ENCODE measurements around the gene PSAP. TPM values are rescaled to one million over a fixed set of nuclear protein-coding genes. Genes with fewer than 3 reads are reported as not detected.

PSAP gene
- polyA plus RNA-seq, 1 donor, result 540 TPM

DNA sequence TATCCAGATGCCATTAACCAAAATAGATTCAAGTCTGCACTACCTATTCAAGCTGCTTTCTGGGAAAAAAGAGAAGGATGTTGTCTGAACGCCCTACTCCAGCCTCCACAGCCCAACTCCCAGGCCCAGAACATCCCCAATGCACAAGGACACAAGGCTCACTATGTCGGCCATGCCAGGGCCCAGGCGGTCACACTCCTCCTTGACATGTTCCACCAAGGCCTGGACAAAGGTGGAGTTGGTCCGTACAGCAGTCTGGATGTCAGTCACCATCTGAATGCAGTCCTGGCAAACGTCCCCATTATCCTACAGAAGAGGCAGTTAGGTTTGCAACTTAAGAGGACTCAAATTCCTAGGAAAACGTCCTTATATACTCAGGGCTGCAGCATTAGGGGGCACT lies 23.2 kb downstream of the PSAP start:
- no peaks in the 10 kb centered on the region for H3K9me3 ChIP-seq (ENCODE audit: control insufficient read depth, low read depth, low read length)
- WGBS (ENCODE audit: insufficient coverage, low lambda C conversion rate), result 80% methylated on average over 1 of the region's 6 CpGs
- H3K36me3 ChIP-seq (ENCODE audit: control insufficient read depth, insufficient read depth, low read length), result peaks cover 93% of the 10 kb centered on the region
- no peak overlapping the region for H3K4me3 ChIP-seq (ENCODE audit: low read length)
- H3K27ac ChIP-seq (ENCODE audit: low read length), result no peak overlapping the region
- no peak for DNase-seq
- no peaks in the 10 kb centered on the region for H3K27me3 ChIP-seq (ENCODE audit: control insufficient read depth, insufficient read depth, low read length)
- no peaks in the 10 kb centered on the region for H3K4me1 ChIP-seq (ENCODE audit: control insufficient read depth, insufficient read depth, low read length)

DNA sequence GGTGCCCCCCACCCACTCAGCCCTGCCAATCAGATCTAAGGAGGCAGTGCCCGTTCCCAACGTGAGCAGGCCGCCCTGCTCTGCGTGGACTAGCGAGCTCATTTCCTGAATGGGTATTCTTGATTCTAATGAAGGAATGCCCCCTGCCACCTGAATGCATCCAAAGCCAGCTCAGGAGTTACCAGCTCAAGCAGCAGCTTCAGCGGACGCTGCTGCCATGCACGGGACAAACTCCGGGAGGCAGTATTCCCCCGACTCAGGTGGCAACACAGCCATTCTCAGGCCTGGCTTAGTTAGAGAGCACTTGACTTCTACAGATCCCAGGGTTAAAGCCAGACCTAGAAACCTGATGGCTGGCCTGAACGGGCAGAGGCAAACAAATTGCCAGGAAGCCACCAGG lies 25.8 kb downstream of the PSAP start:
- H3K36me3 ChIP-seq (ENCODE audit: control insufficient read depth, insufficient read depth, low read length), result peaks cover 95% of the 10 kb centered on the region
- H3K4me1 ChIP-seq (ENCODE audit: control insufficient read depth, insufficient read depth, low read length), result no peaks in the 10 kb centered on the region
- H3K4me3 ChIP-seq (ENCODE audit: low read length), result no peak overlapping the region
- no peaks in the 10 kb centered on the region for H3K9me3 ChIP-seq (ENCODE audit: control insufficient read depth, low read depth, low read length)
- WGBS (ENCODE audit: insufficient coverage, low lambda C conversion rate), result no CpG with 5 or more reads among the region's 11 CpGs
- H3K27ac ChIP-seq (ENCODE audit: low read length), result no peak overlapping the region
- DNase-seq, result no peak
- H3K27me3 ChIP-seq (ENCODE audit: control insufficient read depth, insufficient read depth, low read length), result no peaks in the 10 kb centered on the region

DNA sequence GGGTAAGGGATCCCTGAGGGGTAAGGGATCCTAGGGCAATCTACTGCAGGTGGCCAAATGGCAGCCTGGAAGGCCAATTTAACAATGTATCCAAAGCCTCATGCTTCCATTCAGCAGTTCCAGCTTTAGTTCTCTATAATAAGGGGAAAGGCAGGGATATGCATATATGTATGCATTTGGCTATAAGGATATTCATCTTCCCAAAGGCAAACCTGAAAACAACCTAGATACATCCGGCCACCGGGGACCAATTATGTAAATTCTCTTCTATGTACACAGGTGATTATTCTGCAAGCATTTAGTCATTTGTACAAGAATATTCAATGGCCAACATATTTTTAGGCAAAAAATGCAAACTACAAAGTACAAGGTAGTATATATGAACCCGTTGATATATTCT lies 26.7 kb downstream of the PSAP start:
- peaks cover 95% of the 10 kb centered on the region for H3K36me3 ChIP-seq (ENCODE audit: control insufficient read depth, insufficient read depth, low read length)
- H3K27ac ChIP-seq (ENCODE audit: low read length), result no peak overlapping the region
- no peak overlapping the region for H3K4me3 ChIP-seq (ENCODE audit: low read length)
- no peaks in the 10 kb centered on the region for H3K27me3 ChIP-seq (ENCODE audit: control insufficient read depth, insufficient read depth, low read length)
- H3K9me3 ChIP-seq (ENCODE audit: control insufficient read depth, low read depth, low read length), result no peaks in the 10 kb centered on the region
- 100% methylated on average over 1 of the region's 3 CpGs for WGBS (ENCODE audit: insufficient coverage, low lambda C conversion rate)
- no peak for DNase-seq
- H3K4me1 ChIP-seq (ENCODE audit: control insufficient read depth, insufficient read depth, low read length), result no peaks in the 10 kb centered on the region

DNA sequence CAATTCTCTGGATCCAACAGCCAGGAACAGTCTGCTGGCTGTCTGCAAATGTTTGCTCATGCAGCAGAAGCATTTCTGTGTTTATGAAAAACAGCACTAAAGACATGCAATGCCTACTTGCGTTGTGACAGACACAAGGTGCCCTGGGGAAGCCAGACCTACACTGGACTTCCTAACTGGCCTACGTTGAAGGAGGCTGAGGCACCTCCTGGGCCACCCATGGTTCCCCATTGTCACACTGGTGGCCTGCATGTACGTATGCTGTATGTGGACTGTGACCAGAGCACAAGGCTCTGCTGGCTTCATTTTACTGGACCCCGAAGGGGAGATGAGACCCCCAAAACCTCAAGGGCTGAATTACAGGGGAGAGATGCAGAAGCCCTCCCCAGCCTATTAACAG lies 27.7 kb downstream of the PSAP start:
- Histone ChIP-seq H3K4me3 (ENCODE audit: low read length) (no peak overlapping the region), H3K27me3 (ENCODE audit: control insufficient read depth, insufficient read depth, low read length) (no peaks in the 10 kb centered on the region), H3K4me1 (ENCODE audit: control insufficient read depth, insufficient read depth, low read length) (no peaks in the 10 kb centered on the region), H3K9me3 (ENCODE audit: control insufficient read depth, low read depth, low read length) (no peaks in the 10 kb centered on the region), H3K27ac (ENCODE audit: low read length) (no peak overlapping the region), H3K36me3 (ENCODE audit: control insufficient read depth, insufficient read depth, low read length) (peaks cover 95% of the 10 kb centered on the region)
- WGBS (ENCODE audit: insufficient coverage, low lambda C conversion rate), result no CpG with 5 or more reads among the region's 4 CpGs
- no peak for DNase-seq

DNA sequence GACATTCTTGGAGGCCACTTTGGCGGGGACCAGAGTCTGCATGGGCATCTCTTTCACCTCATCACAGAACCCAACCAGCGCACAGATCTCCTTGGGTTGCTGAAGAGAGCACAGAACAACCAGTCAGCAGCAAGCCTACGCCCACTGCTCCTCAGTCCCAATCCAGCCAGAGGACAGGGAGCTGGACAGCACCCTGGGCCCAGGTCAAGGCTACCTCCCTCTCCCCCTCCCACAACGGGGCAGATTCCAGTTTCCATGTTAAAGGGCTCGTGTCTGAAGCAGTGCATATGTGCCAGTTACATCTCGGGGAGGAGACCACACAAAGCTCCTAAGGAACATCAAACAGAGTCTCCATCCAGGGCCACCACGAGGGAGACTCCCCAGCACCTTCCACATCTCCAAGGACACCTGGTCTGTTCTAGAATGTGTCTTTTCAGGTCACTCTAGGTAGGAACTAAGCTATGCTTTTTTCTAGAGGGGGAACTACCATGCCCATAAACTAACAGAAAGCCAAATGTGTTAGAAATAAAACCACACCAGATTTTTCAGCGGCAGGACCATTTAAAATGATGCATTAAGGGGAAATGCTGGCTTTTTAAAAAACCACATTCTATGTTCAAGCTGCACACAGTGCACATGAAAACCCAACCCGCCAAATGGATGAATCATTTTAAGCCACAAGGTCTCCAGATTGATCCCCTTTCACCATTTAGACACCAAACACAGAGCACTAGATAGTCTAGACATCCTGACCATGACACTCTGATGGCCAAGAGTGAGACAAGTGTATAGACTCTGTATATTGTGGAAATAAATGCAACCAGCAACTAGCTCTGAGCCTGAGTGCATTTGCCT lies 28.9 kb downstream of the PSAP start:
- Histone ChIP-seq H3K4me1 (ENCODE audit: control insufficient read depth, insufficient read depth, low read length) (no peaks in the 10 kb centered on the region), H3K27ac (ENCODE audit: low read length) (no peak overlapping the region), H3K27me3 (ENCODE audit: control insufficient read depth, insufficient read depth, low read length) (no peaks in the 10 kb centered on the region), H3K9me3 (ENCODE audit: control insufficient read depth, low read depth, low read length) (no peaks in the 10 kb centered on the region), H3K36me3 (ENCODE audit: control insufficient read depth, insufficient read depth, low read length) (peaks cover 97% of the 10 kb centered on the region), H3K4me3 (ENCODE audit: low read length) (no peak overlapping the region)
- WGBS (ENCODE audit: insufficient coverage, low lambda C conversion rate), result no CpG with 5 or more reads among the region's 9 CpGs
- DNase-seq, result no peak

DNA sequence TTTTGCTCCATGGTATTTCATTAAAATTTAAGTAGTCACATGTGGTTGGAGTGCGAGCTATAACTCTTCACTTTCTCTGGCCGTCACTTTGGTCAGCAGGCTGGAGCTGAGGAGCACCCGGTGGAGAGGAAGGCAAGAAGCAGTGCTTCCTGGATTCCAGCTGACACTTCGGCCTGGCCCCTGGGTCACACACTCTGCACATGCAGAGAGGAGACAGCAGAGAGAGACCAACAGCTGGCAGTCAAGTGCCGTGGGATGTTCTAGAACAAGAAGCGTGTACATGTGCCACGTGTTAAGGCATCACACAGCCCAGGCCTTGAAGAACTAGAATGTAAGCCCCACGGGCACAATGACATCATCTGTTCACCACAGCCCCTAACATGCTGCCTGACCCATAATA lies 30.1 kb downstream of the PSAP start:
- Histone ChIP-seq H3K27ac (ENCODE audit: low read length) (no peak overlapping the region), H3K9me3 (ENCODE audit: control insufficient read depth, low read depth, low read length) (no peaks in the 10 kb centered on the region), H3K27me3 (ENCODE audit: control insufficient read depth, insufficient read depth, low read length) (no peaks in the 10 kb centered on the region), H3K4me1 (ENCODE audit: control insufficient read depth, insufficient read depth, low read length) (no peaks in the 10 kb centered on the region), H3K4me3 (ENCODE audit: low read length) (no peak overlapping the region), H3K36me3 (ENCODE audit: control insufficient read depth, insufficient read depth, low read length) (peaks cover 98% of the 10 kb centered on the region)
- no peak for DNase-seq
- WGBS (ENCODE audit: insufficient coverage, low lambda C conversion rate), result 100% methylated on average over 1 of the region's 8 CpGs

DNA sequence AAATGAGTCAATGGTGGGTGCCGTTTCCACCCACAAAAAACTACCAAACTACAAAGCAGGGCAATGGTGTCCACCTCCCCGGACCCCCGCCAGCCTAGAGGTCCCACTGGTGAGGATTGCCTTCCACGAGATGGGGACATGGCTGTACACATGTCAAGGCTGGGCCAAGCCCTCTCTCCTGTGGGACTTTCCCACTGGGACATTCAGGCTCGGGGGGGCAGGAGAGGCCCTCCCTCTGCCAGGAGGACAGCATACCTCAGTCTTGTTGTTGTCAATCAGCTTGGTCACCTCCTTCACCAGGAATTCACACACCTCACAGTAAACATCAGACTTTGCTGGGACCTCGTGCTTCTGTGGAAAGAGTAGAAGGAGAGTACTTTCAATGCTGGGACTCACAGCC lies 31.1 kb downstream of the PSAP start:
- no peaks in the 10 kb centered on the region for H3K4me1 ChIP-seq (ENCODE audit: control insufficient read depth, insufficient read depth, low read length)

DNA sequence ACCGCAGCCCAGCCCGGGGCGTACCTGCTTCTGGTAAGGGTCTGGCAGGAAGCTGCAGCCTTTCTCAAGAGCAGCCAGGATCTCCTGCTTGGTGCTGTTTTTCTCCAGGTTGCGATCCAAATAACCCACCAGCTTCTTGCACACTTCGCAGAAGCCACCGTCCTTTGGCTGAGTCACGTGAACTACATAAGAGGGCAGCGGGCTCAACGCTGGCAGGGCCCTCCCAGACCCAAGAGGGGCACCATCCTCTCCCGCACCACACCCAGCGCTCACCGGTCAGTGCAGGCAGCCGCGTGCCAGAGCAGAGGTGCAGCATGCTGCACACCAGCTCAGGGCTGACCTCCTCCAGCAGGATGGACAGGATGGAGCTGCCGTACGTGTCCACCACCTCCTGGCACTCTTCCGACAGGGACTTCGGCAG lies 31.6 kb downstream of the PSAP start:
- Histone ChIP-seq H3K27me3 (ENCODE audit: control insufficient read depth, insufficient read depth, low read length) (no peaks in the 10 kb centered on the region), H3K36me3 (ENCODE audit: control insufficient read depth, insufficient read depth, low read length) (peaks cover 95% of the 10 kb centered on the region), H3K4me3 (ENCODE audit: low read length) (no peak overlapping the region), H3K9me3 (ENCODE audit: control insufficient read depth, low read depth, low read length) (no peaks in the 10 kb centered on the region), H3K27ac (ENCODE audit: low read length) (no peak overlapping the region), H3K4me1 (ENCODE audit: control insufficient read depth, insufficient read depth, low read length) (no peaks in the 10 kb centered on the region)
- WGBS (ENCODE audit: insufficient coverage, low lambda C conversion rate), result no CpG with 5 or more reads among the region's 18 CpGs
- DNase-seq, result no peak

More for the DNA sequence above, 31.1 kb downstream of the PSAP start:
- no CpG with 5 or more reads among the region's 6 CpGs for WGBS (ENCODE audit: insufficient coverage, low lambda C conversion rate)
- Histone ChIP-seq H3K36me3 (ENCODE audit: control insufficient read depth, insufficient read depth, low read length) (peaks cover 96% of the 10 kb centered on the region), H3K4me3 (ENCODE audit: low read length) (no peak overlapping the region), H3K27me3 (ENCODE audit: control insufficient read depth, insufficient read depth, low read length) (no peaks in the 10 kb centered on the region), H3K27ac (ENCODE audit: low read length) (no peak overlapping the region), H3K9me3 (ENCODE audit: control insufficient read depth, low read depth, low read length) (no peaks in the 10 kb centered on the region)
- no peak for DNase-seq

DNA sequence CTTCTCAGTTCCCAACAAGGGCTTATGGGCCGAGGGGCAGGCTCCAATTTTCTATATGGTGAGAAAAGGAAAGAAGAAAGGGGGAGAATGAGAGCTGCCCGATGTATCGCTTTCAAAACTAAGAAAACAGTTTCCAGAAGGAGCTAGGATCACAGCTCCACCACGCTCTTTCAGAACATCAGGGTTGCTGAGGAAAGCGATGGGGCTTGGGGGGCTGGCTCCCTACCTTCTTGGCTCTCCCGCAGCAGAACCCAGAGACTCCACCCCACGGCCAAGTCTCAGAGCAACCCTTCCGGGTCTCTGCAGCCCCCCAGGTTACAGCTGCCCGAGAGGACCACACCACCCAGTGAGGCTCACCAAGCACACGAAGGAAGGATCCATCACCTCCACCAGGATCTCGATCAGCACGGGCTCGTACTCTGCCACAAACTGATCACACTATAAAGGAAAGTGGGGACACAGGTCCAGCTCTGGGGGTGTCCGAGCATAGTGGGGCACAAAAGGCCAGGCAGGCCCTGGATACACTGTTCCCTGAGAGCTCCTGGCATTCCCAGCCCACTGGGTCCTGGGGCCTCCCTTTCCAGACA lies 32.3 kb downstream of the PSAP start:
- Histone ChIP-seq H3K9me3 (ENCODE audit: control insufficient read depth, low read depth, low read length) (no peaks in the 10 kb centered on the region), H3K36me3 (ENCODE audit: control insufficient read depth, insufficient read depth, low read length) (peaks cover 88% of the 10 kb centered on the region), H3K27ac (ENCODE audit: low read length) (no peak overlapping the region), H3K27me3 (ENCODE audit: control insufficient read depth, insufficient read depth, low read length) (no peaks in the 10 kb centered on the region), H3K4me1 (ENCODE audit: control insufficient read depth, insufficient read depth, low read length) (no peaks in the 10 kb centered on the region), H3K4me3 (ENCODE audit: low read length) (no peak overlapping the region)
- DNase-seq, result no peak
- no CpG with 5 or more reads among the region's 14 CpGs for WGBS (ENCODE audit: insufficient coverage, low lambda C conversion rate)

DNA sequence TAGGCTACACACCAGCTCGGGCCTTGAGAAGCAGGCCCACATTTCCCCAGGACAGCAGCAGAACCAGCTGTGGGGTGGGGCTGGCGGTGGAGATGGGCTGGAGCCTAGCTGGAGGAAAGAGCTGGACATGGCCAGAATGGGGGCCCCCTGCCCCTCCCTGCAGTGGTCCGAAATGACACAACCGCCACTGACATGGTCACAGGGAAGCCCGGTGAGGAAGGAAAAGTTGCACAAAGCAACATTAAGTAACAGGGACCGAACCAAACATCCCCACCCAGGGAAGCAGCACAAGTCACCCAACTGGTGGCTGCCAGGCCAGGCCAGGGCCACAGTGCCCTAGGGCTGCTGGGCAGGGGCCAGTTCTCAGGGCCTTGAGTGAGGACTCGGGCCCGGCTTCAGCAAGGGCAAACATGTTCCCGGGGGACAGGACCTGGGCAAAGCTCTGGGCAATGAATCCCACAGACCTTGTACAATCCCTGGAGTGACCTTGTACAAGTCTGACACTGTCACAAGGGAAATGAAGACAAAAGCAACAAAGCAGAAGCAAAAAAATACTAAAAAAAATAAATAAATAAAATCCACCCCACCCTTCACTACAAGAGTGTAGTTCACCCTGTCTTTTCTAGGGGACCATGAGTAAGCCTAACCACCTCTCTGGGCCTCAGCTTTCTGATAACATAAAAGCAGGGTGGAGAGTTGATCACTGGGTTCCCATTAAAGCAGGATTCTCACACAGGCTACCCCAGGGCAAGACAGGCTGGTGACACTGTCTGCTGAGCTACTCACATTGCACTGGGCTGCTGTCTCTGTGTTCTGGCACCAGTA lies 33.0 kb downstream of the PSAP start:
- whole genome bisulfite sequencing (ENCODE audit: insufficient coverage, low lambda C conversion rate), result no CpG with 5 or more reads among the region's 9 CpGs
- no peak overlapping the region for H3K27ac ChIP-seq (ENCODE audit: low read length)
- H3K36me3 ChIP-seq (ENCODE audit: control insufficient read depth, insufficient read depth, low read length), result peaks cover 81% of the 10 kb centered on the region
- no peak for DNase-seq
- H3K9me3 ChIP-seq (ENCODE audit: control insufficient read depth, low read depth, low read length), result no peaks in the 10 kb centered on the region
- no peaks in the 10 kb centered on the region for H3K4me1 ChIP-seq (ENCODE audit: control insufficient read depth, insufficient read depth, low read length)
- no peaks in the 10 kb centered on the region for H3K27me3 ChIP-seq (ENCODE audit: control insufficient read depth, insufficient read depth, low read length)
- no peak overlapping the region for H3K4me3 ChIP-seq (ENCODE audit: low read length)

Measured in large intestine (tissue), 3 donors.